ENCODE results near the gene GCNT3.

The GCNT3 gene

GRCh38 chr15:59570315-59570714 lies 41.3 kb upstream of the GCNT3 start:
- Histone ChIP-seq H3K4me3 (ENCODE audit: low read depth in 1 of 2, low read length in 1 of 2) (no peak overlapping the region), H3K9me3 (no peaks in the 10 kb centered on the region), H3K27me3 (no peaks in the 10 kb centered on the region), H3K27ac (no peak overlapping the region), H3K4me1 (ENCODE audit: control insufficient read depth in 1 of 2, insufficient read depth in 1 of 2, low read depth in 1 of 2, low read length in 1 of 2) (no peaks in the 10 kb centered on the region), H3K36me3 (no peaks in the 10 kb centered on the region)
- no peak for TF ChIP-seq CTCF (IDR thresholded peaks at IDR 0.05)

- no peaks in the 10 kb centered on the region for H3K4me1 ChIP-seq (ENCODE audit: control insufficient read depth in 1 of 2, insufficient read depth in 1 of 2, low read depth in 1 of 2, low read length in 1 of 2)
- H3K27ac ChIP-seq: no peak overlapping the region
- no peaks in the 10 kb centered on the region for H3K27me3 ChIP-seq
- no peak for TF ChIP-seq CTCF (IDR thresholded peaks at IDR 0.05)
- H3K36me3 ChIP-seq: no peaks in the 10 kb centered on the region
- no peak overlapping the region for H3K4me3 ChIP-seq (ENCODE audit: low read depth in 1 of 2, low read length in 1 of 2)
- no peaks in the 10 kb centered on the region for H3K9me3 ChIP-seq
These were observed 40.0 kb upstream of the GCNT3 start for GRCh38 chr15:59571606-59572005.

GRCh38 chr15:59583088-59583487 lies 28.5 kb upstream of the GCNT3 start:
- Histone ChIP-seq H3K27ac (no peak overlapping the region), H3K9me3 (no peaks in the 10 kb centered on the region), H3K27me3 (peaks cover 31% of the 10 kb centered on the region), H3K4me1 (ENCODE audit: control insufficient read depth in 1 of 2, insufficient read depth in 1 of 2, low read depth in 1 of 2, low read length in 1 of 2) (no peaks in the 10 kb centered on the region), H3K4me3 (ENCODE audit: low read depth in 1 of 2, low read length in 1 of 2) (no peak overlapping the region), H3K36me3 (no peaks in the 10 kb centered on the region)
- no peak for TF ChIP-seq CTCF (IDR thresholded peaks at IDR 0.05)

- Histone ChIP-seq H3K4me3 (ENCODE audit: low read depth in 1 of 2, low read length in 1 of 2) (no peak overlapping the region), H3K9me3 (no peaks in the 10 kb centered on the region), H3K36me3 (no peaks in the 10 kb centered on the region), H3K27me3 (peaks cover 58% of the 10 kb centered on the region), H3K27ac (no peak overlapping the region), H3K4me1 (ENCODE audit: control insufficient read depth in 1 of 2, insufficient read depth in 1 of 2, low read depth in 1 of 2, low read length in 1 of 2) (no peaks in the 10 kb centered on the region)
- TF ChIP-seq CTCF (IDR thresholded peaks at IDR 0.05): no peak
These were observed 24.3 kb upstream of the GCNT3 start for GRCh38 chr15:59587085-59587826.

- H3K4me1 ChIP-seq (ENCODE audit: control insufficient read depth in 1 of 2, insufficient read depth in 1 of 2, low read depth in 1 of 2, low read length in 1 of 2): no peaks in the 10 kb centered on the region
- H3K36me3 ChIP-seq: no peaks in the 10 kb centered on the region
- H3K27me3 ChIP-seq: peaks cover 65% of the 10 kb centered on the region
- no peaks in the 10 kb centered on the region for H3K9me3 ChIP-seq
- no peak overlapping the region for H3K27ac ChIP-seq
- H3K4me3 ChIP-seq (ENCODE audit: low read depth in 1 of 2, low read length in 1 of 2): no peak overlapping the region
- TF ChIP-seq CTCF (IDR thresholded peaks at IDR 0.05): no peak
These were observed 21.6 kb upstream of the GCNT3 start for GRCh38 chr15:59590027-59590426.

Data from neutrophil (primary cell).